Naive thymus-derived CD4-positive, alpha-beta T cell (primary cell): ENCODE data around the gene OXCT2. TPM values are rescaled to one million over a fixed set of nuclear protein-coding genes. Genes with fewer than 3 reads are reported as not detected.

Experiments used
- ATAC-seq: fragments of 150-1000 bp; cut with Tn5 transposase; 2 replicates; pipeline ENCODE4 v1.10.0; 2021; ENCODE audit warnings: mild to moderate bottlenecking, moderate library complexity
- CTCF ChIA-PET: fragments of 350-600 bp; sonication (Branson Sonifier 250); formaldehyde crosslinking; loops from one replicate; lab custom pipeline; 2021; ENCODE audit warnings: antibody characterized with exemption; lab: Charles Lee
- POLR2A ChIA-PET: fragments of 350-600 bp; sonication (Branson Sonifier 250); formaldehyde crosslinking; loops from one replicate; lab custom pipeline; 2021; ENCODE audit warnings: antibody characterized with exemption, inconsistent platforms; lab: Charles Lee
- DNase-seq, 9 donors: peaks; one replicate each; pipeline versions ENCODE4 v3.0.0 to v3.0.0-alpha.2; 2020 to 2022; ENCODE audit warnings: mixed read lengths in 1 of 9
- H3K27ac ChIP-seq: one replicate; pipeline ENCODE4 v1.7.0; 2013; ENCODE audit warnings: mild to moderate bottlenecking, low read depth, low read length, moderate library complexity
- H3K27me3 ChIP-seq, 2 donors: one replicate each; pipeline ENCODE4 v1.7.0; 2013; ENCODE audit warnings: low read length in 2 of 2, mild to moderate bottlenecking in 2 of 2, moderate library complexity in 2 of 2; ENCODE audit not compliant: control insufficient read depth in 2 of 2, insufficient read depth in 2 of 2
- H3K36me3 ChIP-seq, 3 experiments: 1 replicate in 2 of 3; 2 replicates in 1 of 3; pipeline ENCODE4 v1.7.0; 2013; ENCODE audit warnings: low read length in 3 of 3, mild to moderate bottlenecking in 3 of 3, moderate library complexity in 1 of 3; ENCODE audit not compliant: insufficient read depth in 3 of 3, control insufficient read depth in 2 of 3
- H3K4me1 ChIP-seq, 2 donors: one replicate each; pipeline ENCODE4 v1.7.0; 2013; ENCODE audit warnings: low read length in 2 of 2, mild to moderate bottlenecking in 2 of 2, moderate library complexity in 1 of 2; ENCODE audit not compliant: control insufficient read depth in 2 of 2, insufficient read depth in 2 of 2
- H3K4me3 ChIP-seq: 2 replicates; pipeline ENCODE4 v1.7.0; 2013; ENCODE audit warnings: mild to moderate bottlenecking, low read length
- H3K9me3 ChIP-seq, 3 experiments: 1 replicate in 2 of 3; 2 replicates in 1 of 3; pipeline ENCODE4 v1.7.0; 2013; ENCODE audit warnings: low read length in 3 of 3; ENCODE audit not compliant: control insufficient read depth in 2 of 3
- H3K27ac Mint-ChIP-seq, 9 donors: one replicate each; pipeline ENCODE4 v1.8.0; 2020 to 2022; ENCODE audit warnings: mixed read lengths in 9 of 9, mild to moderate bottlenecking in 8 of 9, moderate library complexity in 5 of 9, inconsistent platforms in 2 of 9
- H3K27me3 Mint-ChIP-seq, 5 donors: one replicate each; pipeline ENCODE4 v1.8.0; 2021 to 2022; ENCODE audit warnings: mixed read lengths in 5 of 5, mild to moderate bottlenecking in 1 of 5
- H3K36me3 Mint-ChIP-seq, 5 donors: one replicate each; pipeline ENCODE4 v1.8.0; 2020 to 2022; ENCODE audit warnings: mixed read lengths in 5 of 5, mild to moderate bottlenecking in 3 of 5, inconsistent platforms in 1 of 5
- H3K4me1 Mint-ChIP-seq, 7 donors: one replicate each; pipeline ENCODE4 v1.8.0; 2020 to 2022; ENCODE audit warnings: mixed read lengths in 7 of 7, mild to moderate bottlenecking in 3 of 7, inconsistent platforms in 1 of 7
- H3K4me3 Mint-ChIP-seq, 10 donors: one replicate each; pipeline ENCODE4 v1.8.0; 2020 to 2022; ENCODE audit warnings: mild to moderate bottlenecking in 10 of 10, mixed read lengths in 10 of 10, moderate library complexity in 6 of 10, inconsistent platforms in 2 of 10
- H3K9me3 Mint-ChIP-seq, 11 donors: one replicate each; pipeline ENCODE4 v1.8.0; 2020 to 2022; ENCODE audit warnings: mixed read lengths in 11 of 11, mild to moderate bottlenecking in 4 of 11, inconsistent platforms in 1 of 11, moderate library complexity in 1 of 11
- intact Hi-C, 2 donors: fragments of 100-400 bp; cut with micrococcal nuclease; formaldehyde crosslinking; loops; one replicate each; pipeline ENCODE4 v1.15.1; 2023
- polyA plus RNA-seq, 2 donors: library from polyadenylated mRNA; unstranded; fragments of 300-500 nt; fragmentation: Illumina TruSeq; gene quantifications; one replicate each; pipeline ENCODE4 v1.2.3, GENCODE V29; 2021
- total RNA-seq, 6 experiments: library from RNA in 5 of 6; stranded (reverse) in 5 of 6; gene quantifications; 1 replicate in 5 of 6; 2 replicates in 1 of 6; pipeline ENCODE4 v1.2.3 and lab custom pipeline; 2021 to 2026

OXCT2 gene
- total and polyA plus RNA-seq, 7 experiments from 2014 or later: 0.19 to 0.53 (median 0.26) TPM; not detected in 3

DNA sequence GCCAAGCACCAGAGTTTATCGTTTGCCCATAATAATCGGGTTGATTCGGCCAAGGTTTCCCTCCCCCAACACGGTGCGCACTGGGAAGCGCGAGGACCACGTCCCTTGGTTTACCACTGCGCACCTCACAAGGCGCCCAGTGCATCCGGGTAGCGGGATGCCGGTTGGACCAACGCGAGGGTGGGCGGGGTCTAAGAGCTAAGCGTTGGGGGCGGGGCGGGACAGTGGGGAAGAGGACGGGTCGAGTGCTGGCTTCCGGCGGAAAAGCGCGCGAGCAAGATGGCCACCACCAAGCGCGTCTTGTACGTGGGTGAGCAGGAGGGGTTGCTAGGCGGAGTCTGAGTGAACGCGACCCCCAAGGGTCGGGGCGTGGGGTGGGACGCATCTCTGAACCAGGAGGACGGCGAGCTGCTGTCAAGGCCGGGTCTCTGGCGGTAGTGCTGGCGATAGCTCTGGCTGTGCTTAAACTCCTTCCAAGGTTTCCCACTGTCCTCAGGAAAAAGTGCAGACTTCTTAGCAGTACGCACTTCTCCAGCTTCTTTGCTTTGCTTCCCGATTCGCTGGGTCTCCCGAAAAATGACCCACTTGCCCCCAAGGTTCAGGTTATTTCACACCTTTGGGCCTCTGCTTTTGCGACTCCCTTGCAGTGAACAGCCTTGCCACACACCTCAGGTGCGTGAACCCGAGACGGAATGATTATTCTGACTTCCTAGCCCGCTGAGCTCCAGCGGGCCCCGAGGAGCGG is 32.4 kb downstream of the OXCT2 start, which contains the start of gene PPIE:
Gene PPIE (plus strand): TSS at position 261 of the 745 bp plus-strand sequence. CDS start 19 bp downstream, at position 280.
- ChIA-PET CTCF (interaction anchor here (0.6 to 1.6 kb wide), 5 partner anchors 62 to 824 kb away, joined by 3 to 10 read pairs (median 3); partner anchors contain the start of gene NT5C1A), POLR2A (interaction anchor here (0.6 to 1.9 kb wide), 21 partner anchors 10 to 1083 kb away, joined by 3 to 11 read pairs (median 4); partner anchors contain the start of genes HPCAL4, MYCBP and NDUFS5)
- Histone ChIP-seq H3K4me1 (peaks cover 16 to 17% of the 10 kb centered on the region in 2 donors), H3K9me3 (no peaks in the 10 kb centered on the region), H3K27ac (peak within 1 kb of the TSS; percentile 74), H3K36me3 (peaks cover 19 to 34% (median 23%) of the 10 kb centered on the region in 3 experiments), H3K27me3 (no peaks in the 10 kb centered on the region), H3K4me3 (peak within 1 kb of the TSS; percentile 88)
- Mint-ChIP-seq H3K27ac (peak within 1 kb of the TSS; percentile 92 to 97 (median 96)), H3K36me3 (peaks cover 10 to 24% (median 18%) of the 10 kb centered on the region in 5 donors), H3K4me1 (peaks cover 21 to 44% (median 38%) of the 10 kb centered on the region in 7 donors), H3K4me3 (peak within 1 kb of the TSS; percentile 86 to 98 (median 96)), H3K9me3 (peaks cover 0 to 7% (median 0%) of the 10 kb centered on the region in 11 donors), H3K27me3 (peaks cover 2 to 16% (median 11%) of the 10 kb centered on the region in 5 donors)
- intact Hi-C loops: loop anchor here (1.0 to 10.0 kb wide), 7 partner anchors 18 to 866 kb away; partner anchors contain the start of genes HPCAL4 (in 2 of the 2), BMP8B (in 1 of the 2), MYCBP (in 1 of the 2) and PABPC4 (in 1 of the 2)
- peak; percentile 99 for ATAC-seq
- peak; percentile 71 to 88 (median 85) for DNase-seq

DNA sequence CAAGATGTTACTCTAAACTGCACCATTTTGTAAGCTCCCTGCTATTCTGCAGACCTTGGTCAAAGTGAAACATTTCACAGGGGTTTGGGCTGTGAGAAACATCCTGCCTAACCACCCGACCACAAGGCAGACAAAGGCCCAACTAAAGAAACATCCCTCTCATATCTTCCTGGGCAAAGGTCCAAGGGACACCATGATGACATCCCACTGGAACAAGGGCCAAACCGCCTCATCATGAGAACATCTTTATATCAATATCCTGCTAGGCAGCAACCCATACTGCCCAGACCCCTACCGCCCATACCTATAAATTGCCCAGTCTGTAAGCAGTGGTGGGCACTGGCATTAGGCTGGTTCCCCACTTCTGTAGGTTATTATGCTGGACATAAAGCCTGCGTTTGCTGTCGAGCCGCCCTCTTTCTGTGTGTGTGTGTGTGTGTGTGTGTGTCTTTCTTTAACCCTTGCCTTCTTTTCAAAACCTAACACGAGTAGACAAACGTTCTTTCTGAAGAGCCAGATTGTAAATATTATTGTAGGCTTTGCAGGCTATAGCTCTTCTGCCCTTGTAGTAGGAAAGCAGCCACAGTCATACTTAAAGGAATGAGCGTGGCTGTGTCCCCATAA is 33.5 kb downstream of the OXCT2 start:
- ChIA-PET CTCF (interaction anchor here (0.6 to 1.6 kb wide), 5 partner anchors 63 to 795 kb away, joined by 3 to 10 read pairs (median 4); partner anchors contain the start of gene NT5C1A), POLR2A (interaction anchor here (0.7 to 1.9 kb wide), 10 partner anchors 9 to 1084 kb away, joined by 3 to 6 read pairs (median 4); partner anchors contain the start of genes NDUFS5 and PABPC4)
- intact Hi-C loops: loop anchor here (1.0 to 10.0 kb wide), 7 partner anchors 17 to 865 kb away; partner anchors contain the start of genes HPCAL4 (in 2 of the 2), BMP8B (in 1 of the 2), MYCBP (in 1 of the 2) and PABPC4 (in 1 of the 2)
- H3K36me3 ChIP-seq: peaks cover 9 to 23% (median 12%) of the 10 kb centered on the region in 3 experiments
- peak overlapping the region in 9 of 10 donors; percentile 1 to 98 (median 86) for H3K4me3 Mint-ChIP-seq
- no peaks in the 10 kb centered on the region for H3K27me3 ChIP-seq
- no peak for DNase-seq
- peaks cover 21 to 44% (median 38%) of the 10 kb centered on the region in 7 donors for H3K4me1 Mint-ChIP-seq
- H3K9me3 ChIP-seq: no peaks in the 10 kb centered on the region
- ATAC-seq: no peak
- H3K27ac ChIP-seq: no peak overlapping the region
- peaks cover 10 to 23% (median 13%) of the 10 kb centered on the region in 5 donors for H3K36me3 Mint-ChIP-seq
- H3K4me3 ChIP-seq: no peak overlapping the region
- peaks cover 16 to 17% of the 10 kb centered on the region in 2 donors for H3K4me1 ChIP-seq
- peaks cover 9 to 26% (median 18%) of the 10 kb centered on the region in 5 donors for H3K27me3 Mint-ChIP-seq
- peak overlapping the region in 4 of 9 donors; percentile 58 to 97 (median 95) for H3K27ac Mint-ChIP-seq
- peaks cover 0 to 7% (median 0%) of the 10 kb centered on the region in 11 donors for H3K9me3 Mint-ChIP-seq

DNA sequence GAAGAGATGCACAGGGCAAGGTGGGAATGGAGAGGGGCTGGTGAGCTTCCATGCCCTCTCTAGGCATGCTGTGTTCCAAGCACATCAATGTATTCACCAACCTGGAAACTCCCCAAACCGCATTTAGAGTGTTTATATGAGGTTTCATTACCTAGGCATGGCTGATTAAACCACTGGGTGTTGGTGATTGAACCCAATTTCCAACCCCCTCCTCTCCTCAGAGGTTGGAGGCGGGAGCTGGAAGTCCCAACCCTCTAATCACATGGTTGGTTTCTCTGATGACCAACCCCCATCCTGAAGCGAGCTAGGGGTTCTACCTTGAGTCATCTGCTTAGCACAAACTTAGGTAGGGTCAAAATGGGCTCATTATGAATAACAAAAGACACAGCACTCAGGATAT is 35.4 kb downstream of the OXCT2 start:
- intact Hi-C loops: loop anchor here (5.0 to 10.0 kb wide), 3 partner anchors 52 to 522 kb away; partner anchors contain the start of genes BMP8B (in 1 of the 2) and ZMPSTE24 (in 1 of the 2)
- peaks cover 16 to 34% (median 24%) of the 10 kb centered on the region in 5 donors for H3K27me3 Mint-ChIP-seq

DNA sequence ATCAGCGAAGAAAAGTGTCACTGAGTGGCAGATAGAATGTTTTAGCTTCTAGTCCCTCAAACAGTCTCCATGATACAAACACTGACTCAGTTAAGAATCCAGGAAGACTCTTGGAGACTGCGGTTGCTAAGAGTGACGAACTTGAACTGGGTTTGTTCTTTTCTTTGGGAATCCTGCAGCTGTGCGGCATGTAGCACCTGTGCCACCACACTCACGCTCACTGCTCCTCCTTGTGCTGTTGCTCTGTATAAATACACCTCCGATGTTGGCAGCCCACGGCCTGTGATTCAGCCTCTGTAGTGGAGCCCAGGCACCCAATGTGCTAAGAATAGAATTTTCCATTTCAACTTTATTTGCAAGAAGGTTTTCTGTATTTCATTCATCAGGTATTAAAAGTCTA is 38.0 kb downstream of the OXCT2 start:
- peaks cover 0 to 17% (median 7%) of the 10 kb centered on the region in 7 donors for H3K4me1 Mint-ChIP-seq
- Histone ChIP-seq H3K4me3 (no peak overlapping the region), H3K27me3 (peaks cover 0 to under 1% of the 10 kb centered on the region in 2 donors), H3K36me3 (no peaks in the 10 kb centered on the region), H3K4me1 (peaks cover 3 to 5% of the 10 kb centered on the region in 2 donors), H3K27ac (no peak overlapping the region), H3K9me3 (no peaks in the 10 kb centered on the region)
- peaks cover 40 to 60% (median 48%) of the 10 kb centered on the region in 5 donors for H3K27me3 Mint-ChIP-seq
- no peak overlapping the region for H3K27ac Mint-ChIP-seq
- CTCF ChIA-PET: interaction anchor here (0.7 kb wide), 1 partner anchor 167 kb away, joined by 3 read pairs; no protein-coding TSS in a partner anchor
- intact Hi-C loops: loop anchor here in 1 of 2 donors (10.0 kb wide), 1 partner anchor 302 kb away; no protein-coding TSS in a partner anchor
- H3K9me3 Mint-ChIP-seq: peaks cover 0 to 7% (median 0%) of the 10 kb centered on the region in 11 donors
- DNase-seq: no peak
- POLR2A ChIA-PET: no interaction called here
- ATAC-seq: no peak
- peaks cover 0 to 6% (median 3%) of the 10 kb centered on the region in 5 donors for H3K36me3 Mint-ChIP-seq
- no peak overlapping the region for H3K4me3 Mint-ChIP-seq

More for the DNA sequence above, 35.4 kb downstream of the OXCT2 start:
- H3K27me3 ChIP-seq: no peaks in the 10 kb centered on the region
- ChIA-PET POLR2A (interaction anchor here (1.9 kb wide), 1 partner anchor 10 kb away, joined by 5 read pairs; no protein-coding TSS in a partner anchor), CTCF (interaction anchor here (0.8 to 2.2 kb wide), 3 partner anchors 16 to 129 kb away, joined by 3 to 9 read pairs (median 3); partner anchors contain the start of gene NT5C1A)
- H3K4me1 ChIP-seq: peaks cover 16 to 17% of the 10 kb centered on the region in 2 donors
- no peak overlapping the region for H3K27ac Mint-ChIP-seq
- peaks cover 0 to 13% (median 6%) of the 10 kb centered on the region in 5 donors for H3K36me3 Mint-ChIP-seq
- H3K9me3 Mint-ChIP-seq: peaks cover 0 to 7% (median 0%) of the 10 kb centered on the region in 11 donors
- no peaks in the 10 kb centered on the region for H3K9me3 ChIP-seq
- peaks cover 0 to 7% (median 0%) of the 10 kb centered on the region in 3 experiments for H3K36me3 ChIP-seq
- no peak overlapping the region for H3K4me3 Mint-ChIP-seq
- no peak overlapping the region for H3K4me3 ChIP-seq
- ATAC-seq (no peak), DNase-seq (no peak)
- H3K27ac ChIP-seq: no peak overlapping the region
- H3K4me1 Mint-ChIP-seq: peaks cover 16 to 35% (median 29%) of the 10 kb centered on the region in 7 donors

DNA sequence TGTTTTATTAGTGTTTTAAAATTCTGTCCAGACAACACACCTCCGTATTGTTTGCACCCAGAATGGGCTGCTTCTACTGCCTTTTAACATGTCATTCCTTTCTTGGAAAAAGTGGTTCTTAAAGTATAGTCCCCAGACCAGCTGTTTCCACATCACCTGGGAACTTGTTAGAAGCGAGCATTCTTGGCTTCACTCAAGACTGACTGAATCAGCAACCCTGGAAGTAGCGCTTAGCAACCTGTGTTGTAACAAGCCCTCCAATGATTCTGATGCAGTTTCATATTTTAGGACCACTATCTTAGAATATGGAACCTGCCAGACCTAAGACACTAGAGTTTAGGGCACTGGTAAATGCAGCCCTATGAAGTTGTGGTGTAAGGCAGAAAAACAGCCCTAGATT is 38.4 kb downstream of the OXCT2 start:
- Mint-ChIP-seq H3K9me3 (peaks cover 0 to 7% (median 0%) of the 10 kb centered on the region in 11 donors), H3K4me1 (peaks cover 0 to 19% (median 5%) of the 10 kb centered on the region in 7 donors), H3K36me3 (peaks cover 0 to 6% (median 3%) of the 10 kb centered on the region in 5 donors), H3K4me3 (no peak overlapping the region), H3K27ac (no peak overlapping the region), H3K27me3 (peaks cover 44 to 64% (median 52%) of the 10 kb centered on the region in 5 donors)
- H3K4me1 ChIP-seq: peaks cover 0 to under 1% of the 10 kb centered on the region in 2 donors
- ATAC-seq (no peak), DNase-seq (no peak)
- H3K9me3 ChIP-seq: no peaks in the 10 kb centered on the region
- no peak overlapping the region for H3K4me3 ChIP-seq
- intact Hi-C loops: loop anchor here in 1 of 2 donors (10.0 kb wide), 1 partner anchor 302 kb away; no protein-coding TSS in a partner anchor
- peaks cover 0 to 4% of the 10 kb centered on the region in 2 donors for H3K27me3 ChIP-seq
- ChIA-PET CTCF (no interaction called here), POLR2A (no interaction called here)
- no peak overlapping the region for H3K27ac ChIP-seq
- no peaks in the 10 kb centered on the region for H3K36me3 ChIP-seq
